PC-9 (cell line): ENCODE data around the gene ECHDC1. TPM values are rescaled to one million over a fixed set of nuclear protein-coding genes. Genes with fewer than 3 reads are reported as not detected.

Source experiments
- BruUV-seq: library from RNA; stranded (reverse); fragments of 400-500 nt; replicated peaks from 2 replicates; lab custom pipeline; 2021; lab: Mats Ljungman, UMichigan
- CTCF ChIA-PET: fragments of 300-600 bp; sonication (Branson Sonifier 250); formaldehyde crosslinking; loops from one replicate; lab custom pipeline; 2022; ENCODE audit warnings: antibody characterized with exemption; lab: Charles Lee
- POLR2A ChIA-PET: fragments of 300-600 bp; sonication (Branson Sonifier 250); formaldehyde crosslinking; loops from one replicate; lab custom pipeline; 2022; ENCODE audit warnings: antibody characterized with exemption; ENCODE audit not compliant: unreplicated experiment; lab: Charles Lee
- DNase-seq, 2 experiments: peaks; one replicate each; pipeline versions ENCODE4 v3.0.0 to v3.0.0-alpha.2; 2015 to 2022; ENCODE audit warnings: mixed read lengths in 1 of 2
- H2AFZ ChIP-seq: fragments of 200-600 bp; sonication (generic); 2 replicates; pipeline ENCODE4 v1.8.1; 2017; ENCODE audit warnings: antibody characterized with exemption
- H3F3A ChIP-seq: fragments of 200-600 bp; sonication (generic); 2 replicates; pipeline ENCODE4 v1.8.1; 2017; ENCODE audit warnings: antibody characterized with exemption, mild to moderate bottlenecking, low read depth; ENCODE audit not compliant: insufficient read depth
- H3K27ac ChIP-seq: fragments of 200-600 bp; sonication (generic); 2 replicates; pipeline ENCODE4 v1.6.1; 2016; ENCODE audit warnings: mixed run types
- H3K27me3 ChIP-seq: fragments of 200-600 bp; sonication (generic); 2 replicates; pipeline ENCODE4 v1.6.1; 2016; ENCODE audit warnings: low read depth, mixed run types; ENCODE audit not compliant: insufficient read depth
- H3K36me3 ChIP-seq: fragments of 200-600 bp; sonication (generic); 2 replicates; pipeline ENCODE4 v1.6.1; 2016; ENCODE audit warnings: low read depth, mixed run types
- H3K4me1 ChIP-seq: fragments of 200-600 bp; sonication (generic); replicated peaks from 2 replicates; pipeline ENCODE4 v1.6.1; 2016; ENCODE audit warnings: mixed run types; ENCODE audit not compliant: insufficient read depth
- H3K4me2 ChIP-seq: fragments of 200-600 bp; sonication (generic); 2 replicates; pipeline ENCODE4 v1.6.1; 2017; ENCODE audit warnings: mixed run types
- H3K4me3 ChIP-seq: fragments of 200-600 bp; sonication (generic); 2 replicates; pipeline ENCODE4 v1.6.1; 2016; ENCODE audit warnings: mixed run types
- H3K79me2 ChIP-seq: fragments of 200-600 bp; sonication (generic); 2 replicates; pipeline ENCODE4 v1.6.1; 2017; ENCODE audit warnings: low read depth, mixed run types
- H3K9me2 ChIP-seq: fragments of 200-600 bp; sonication (generic); 2 replicates; pipeline ENCODE4 v1.8.1; 2017; ENCODE audit warnings: mild to moderate bottlenecking; ENCODE audit not compliant: insufficient read depth
- H3K9me3 ChIP-seq: fragments of 200-600 bp; sonication (generic); 2 replicates; pipeline ENCODE4 v1.8.1; 2016; ENCODE audit warnings: low read depth; ENCODE audit not compliant: insufficient read depth
- H4K20me1 ChIP-seq: fragments of 200-600 bp; sonication (generic); 2 replicates; pipeline ENCODE4 v1.8.1; 2017; ENCODE audit not compliant: insufficient read depth
- EZH2 ChIP-seq: fragments of 200-600 bp; sonication (generic); IDR thresholded peaks from 2 replicates; pipeline ENCODE4 v1.8.0; 2017; ENCODE audit warnings: antibody characterized with exemption, low read depth
- intact Hi-C: fragments of 100-400 bp; cut with micrococcal nuclease; formaldehyde crosslinking; loops from one replicate; pipeline ENCODE4 v1.10.0; 2022; ENCODE audit not compliant: unreplicated experiment
- total RNA-seq: library from RNA; stranded (reverse); gene quantifications from 2 replicates; pipeline ENCODE4 v1.2.3, GENCODE V29; 2021
- TF ChIP-seq, protein P1 (sequence below): fragments of 200-600 bp; sonication (generic); conservative IDR thresholded peaks from 2 replicates; pipeline ENCODE4 v1.6.1; 2017; ENCODE audit warnings: mixed run types, antibody characterized with exemption, mild to moderate bottlenecking, moderate library complexity

ECHDC1 gene
- total RNA-seq, 1 experiment from 2014 or later, result 50.4 TPM

DNA sequence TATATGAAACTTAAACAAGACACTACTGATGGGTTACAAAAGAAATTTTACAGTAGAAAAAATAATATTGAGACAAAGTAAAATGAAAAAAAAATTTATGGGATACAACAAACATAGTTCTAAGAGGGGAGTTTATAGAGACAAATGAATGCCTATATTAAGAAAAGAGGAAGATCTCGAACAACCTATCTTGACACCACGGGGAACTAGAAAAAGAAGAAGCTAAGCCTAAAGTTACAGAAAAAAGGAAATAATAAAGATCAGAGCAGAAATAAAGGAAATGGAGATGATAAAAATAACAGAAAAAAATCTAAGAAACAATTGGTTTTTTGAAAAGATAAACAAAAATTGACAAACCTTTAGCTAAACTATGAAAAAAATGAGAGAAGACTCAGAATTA, 9.1 kb upstream of the ECHDC1 start:
- Histone ChIP-seq H3K9me2 (no peaks in the 10 kb centered on the region), H3K27me3 (no peaks in the 10 kb centered on the region), H3K79me2 (no peaks in the 10 kb centered on the region), H3F3A (peaks cover 1% of the 10 kb centered on the region; the same call in 1 of the 2 replicates), H3K36me3 (no peaks in the 10 kb centered on the region), H2AFZ (no peak overlapping the region), H3K27ac (no peak overlapping the region), H4K20me1 (no peaks in the 10 kb centered on the region), H3K4me2 (no peak overlapping the region), H3K4me1 (peaks cover 9% of the 10 kb centered on the region), H3K9me3 (peaks cover 9% of the 10 kb centered on the region; the same call in 1 of the 2 replicates), H3K4me3 (no peak overlapping the region)
- TF ChIP-seq, protein P1, sequence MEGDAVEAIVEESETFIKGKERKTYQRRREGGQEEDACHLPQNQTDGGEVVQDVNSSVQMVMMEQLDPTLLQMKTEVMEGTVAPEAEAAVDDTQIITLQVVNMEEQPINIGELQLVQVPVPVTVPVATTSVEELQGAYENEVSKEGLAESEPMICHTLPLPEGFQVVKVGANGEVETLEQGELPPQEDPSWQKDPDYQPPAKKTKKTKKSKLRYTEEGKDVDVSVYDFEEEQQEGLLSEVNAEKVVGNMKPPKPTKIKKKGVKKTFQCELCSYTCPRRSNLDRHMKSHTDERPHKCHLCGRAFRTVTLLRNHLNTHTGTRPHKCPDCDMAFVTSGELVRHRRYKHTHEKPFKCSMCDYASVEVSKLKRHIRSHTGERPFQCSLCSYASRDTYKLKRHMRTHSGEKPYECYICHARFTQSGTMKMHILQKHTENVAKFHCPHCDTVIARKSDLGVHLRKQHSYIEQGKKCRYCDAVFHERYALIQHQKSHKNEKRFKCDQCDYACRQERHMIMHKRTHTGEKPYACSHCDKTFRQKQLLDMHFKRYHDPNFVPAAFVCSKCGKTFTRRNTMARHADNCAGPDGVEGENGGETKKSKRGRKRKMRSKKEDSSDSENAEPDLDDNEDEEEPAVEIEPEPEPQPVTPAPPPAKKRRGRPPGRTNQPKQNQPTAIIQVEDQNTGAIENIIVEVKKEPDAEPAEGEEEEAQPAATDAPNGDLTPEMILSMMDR, result no peak
- no peak for TF ChIP-seq EZH2
- DNase-seq, result no peak
- BruUV-seq, result no TSS peak
- intact Hi-C loops, result no loop called here
- POLR2A ChIA-PET, result no interaction called here
- CTCF ChIA-PET, result no interaction called here

DNA sequence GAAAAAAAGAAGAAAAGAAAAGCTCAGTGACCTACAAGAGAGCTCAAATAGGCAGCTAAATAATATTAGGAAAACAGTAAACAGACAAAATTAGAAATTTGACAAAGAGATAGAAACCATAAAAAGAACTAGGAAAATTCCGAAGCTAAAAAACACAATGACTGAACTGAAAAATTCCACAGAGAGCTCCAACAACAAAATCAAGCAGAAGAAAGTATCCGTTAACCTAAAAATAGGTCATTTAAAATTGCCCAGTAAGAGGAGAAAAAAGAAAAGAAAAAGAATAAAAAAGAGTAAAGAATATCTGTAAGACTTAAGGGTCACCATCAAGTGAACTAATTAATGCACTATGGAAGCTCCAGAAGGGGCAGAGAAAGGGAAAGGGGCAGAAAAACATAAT, 6.6 kb upstream of the ECHDC1 start:
- TF ChIP-seq, protein P1, result no peak
- no peak for TF ChIP-seq EZH2
- no peak overlapping the region for H3K4me2 ChIP-seq
- H3K36me3 ChIP-seq, result no peaks in the 10 kb centered on the region
- DNase-seq, result no peak
- peaks cover 6% of the 10 kb centered on the region; the same call in 1 of the 2 replicates for H3K9me3 ChIP-seq
- BruUV-seq, result no TSS peak
- peaks cover 18% of the 10 kb centered on the region for H3F3A ChIP-seq
- peaks cover 33% of the 10 kb centered on the region for H3K4me1 ChIP-seq
- no peaks in the 10 kb centered on the region for H4K20me1 ChIP-seq
- no peaks in the 10 kb centered on the region for H3K9me2 ChIP-seq
- ChIA-PET POLR2A (interaction anchor here (0.6 kb wide), 2 partner anchors 72 to 114 kb away, joined by 6 to 11 read pairs; no protein-coding TSS in a partner anchor), CTCF (no interaction called here)
- no peak overlapping the region for H2AFZ ChIP-seq
- H3K4me3 ChIP-seq, result no peak overlapping the region
- H3K79me2 ChIP-seq, result peaks cover 4% of the 10 kb centered on the region
- H3K27me3 ChIP-seq, result no peaks in the 10 kb centered on the region
- H3K27ac ChIP-seq, result no peak overlapping the region
- intact Hi-C loops, result no loop called here

DNA sequence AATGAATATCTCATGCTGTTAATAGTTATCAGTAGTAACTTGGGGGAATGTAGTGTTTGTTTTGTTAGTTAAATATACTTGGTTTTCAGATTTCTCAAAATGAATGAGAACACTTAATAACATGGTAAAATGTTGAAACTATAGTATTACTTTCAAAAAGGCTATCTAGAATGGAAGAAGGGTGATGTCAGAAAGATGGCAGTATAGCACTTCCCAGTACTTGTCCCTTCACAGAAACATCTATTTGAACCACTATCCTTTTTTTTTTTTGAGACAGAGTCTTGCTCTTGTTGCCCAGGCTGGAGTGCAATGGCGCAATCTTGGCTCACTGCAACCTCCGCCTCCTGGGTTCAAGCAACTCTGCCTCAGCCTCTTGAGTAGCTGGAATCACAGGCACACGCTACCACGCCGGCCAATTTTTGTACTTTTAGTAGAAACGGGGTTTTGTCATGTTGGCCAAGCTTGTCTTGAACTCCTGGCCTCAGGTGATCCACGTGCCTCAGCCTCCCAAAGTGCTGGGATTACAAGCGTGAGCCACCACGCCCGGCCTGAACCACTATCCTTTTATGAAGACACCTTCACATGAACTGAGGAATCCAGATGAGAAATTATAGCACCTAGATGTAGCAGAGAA, 4.7 kb upstream of the ECHDC1 start:
- BruUV-seq, result no TSS peak
- CTCF ChIA-PET, result no interaction called here
- POLR2A ChIA-PET, result no interaction called here

More for the DNA sequence above, 4.7 kb upstream of the ECHDC1 start:
- Histone ChIP-seq H2AFZ (no peak overlapping the region), H3K4me3 (no peak overlapping the region), H3K36me3 (no peaks in the 10 kb centered on the region), H3K27ac (peak overlapping the region; percentile 61), H3K9me2 (no peaks in the 10 kb centered on the region), H3K4me1 (peaks cover 40% of the 10 kb centered on the region), H3K9me3 (no peaks in the 10 kb centered on the region), H3K79me2 (peaks cover 21% of the 10 kb centered on the region), H3F3A (peaks cover 18% of the 10 kb centered on the region), H3K27me3 (no peaks in the 10 kb centered on the region), H4K20me1 (no peaks in the 10 kb centered on the region), H3K4me2 (peak overlapping the region; percentile 45)
- intact Hi-C loops, result no loop called here
- no peak for TF ChIP-seq EZH2
- TF ChIP-seq, protein P1, result no peak
- no peak for DNase-seq
